ENCODE measurements around the gene MEIS2. TPM values are rescaled to one million over a fixed set of nuclear protein-coding genes. Genes with fewer than 3 reads are reported as not detected.

The MEIS2 gene
- total RNA-seq, 1 experiment from 2014 or later: 28.7 TPM

- H3K4me1 ChIP-seq: no peaks in the 10 kb centered on the region
- Mint-ChIP-seq H3K27me3 (ENCODE audit: insufficient read depth, unreplicated experiment) (no peaks in the 10 kb centered on the region), H3K9me3 (ENCODE audit: unreplicated experiment) (no peaks in the 10 kb centered on the region)
Observed at GRCh38 chr15:36996121-36996520, 104.2 kb downstream of the MEIS2 start.

GRCh38 chr15:36994790-36995189, 105.6 kb downstream of the MEIS2 start:
- H3K27me3 Mint-ChIP-seq (ENCODE audit: insufficient read depth, unreplicated experiment): no peaks in the 10 kb centered on the region
- intact Hi-C loops (cut with micrococcal nuclease; ENCODE audit: unreplicated experiment): no loop called here
- no peaks in the 10 kb centered on the region for H3K27me3 ChIP-seq (replicated peaks; ENCODE audit: control insufficient read depth, insufficient read depth, low read length)
- H3K9me3 ChIP-seq: no peaks in the 10 kb centered on the region
- no peaks in the 10 kb centered on the region for H3K4me1 Mint-ChIP-seq (ENCODE audit: low read depth, unreplicated experiment)
- no peaks in the 10 kb centered on the region for H3K4me1 ChIP-seq
- CTCF ChIA-PET: no interaction called here
- H3K36me3 ChIP-seq (ENCODE audit: control insufficient read depth, insufficient read depth, low read length): no peaks in the 10 kb centered on the region
- H3K36me3 Mint-ChIP-seq (ENCODE audit: insufficient read depth, unreplicated experiment): peaks cover 18% of the 10 kb centered on the region
- BruUV-seq (replicated peaks): no TSS peak
- H3K4me3 ChIP-seq (ENCODE audit: low read depth, low read length): no peak overlapping the region
- no peak overlapping the region for H3K27ac Mint-ChIP-seq (ENCODE audit: unreplicated experiment)
- DNase-seq: no peak
- H3K9me3 Mint-ChIP-seq (ENCODE audit: unreplicated experiment): no peaks in the 10 kb centered on the region
- POLR2A ChIA-PET: no interaction called here
- H3K4me3 Mint-ChIP-seq (ENCODE audit: unreplicated experiment): no peak overlapping the region
- no peak for TF ChIP-seq CTCF (IDR thresholded peaks at IDR 0.05; ENCODE audit: insufficient read depth in 1 of 2, low read depth in 1 of 2, low read length in 1 of 2, severe bottlenecking in 1 of 2, unreplicated experiment in 1 of 2)

More at GRCh38 chr15:36996121-36996520, 104.2 kb downstream of the MEIS2 start:
- CTCF ChIA-PET: no interaction called here
- no peaks in the 10 kb centered on the region for H3K4me1 Mint-ChIP-seq (ENCODE audit: low read depth, unreplicated experiment)
- no peak for TF ChIP-seq CTCF (IDR thresholded peaks at IDR 0.05; ENCODE audit: insufficient read depth in 1 of 2, low read depth in 1 of 2, low read length in 1 of 2, severe bottlenecking in 1 of 2, unreplicated experiment in 1 of 2)
- H3K27ac Mint-ChIP-seq (ENCODE audit: unreplicated experiment): no peak overlapping the region
- H3K4me3 Mint-ChIP-seq (ENCODE audit: unreplicated experiment): no peak overlapping the region
- H3K36me3 ChIP-seq (ENCODE audit: control insufficient read depth, insufficient read depth, low read length): no peaks in the 10 kb centered on the region
- intact Hi-C loops (cut with micrococcal nuclease; ENCODE audit: unreplicated experiment): no loop called here
- H3K27me3 ChIP-seq (replicated peaks; ENCODE audit: control insufficient read depth, insufficient read depth, low read length): no peaks in the 10 kb centered on the region
- peaks cover 18% of the 10 kb centered on the region for H3K36me3 Mint-ChIP-seq (ENCODE audit: insufficient read depth, unreplicated experiment)
- H3K4me3 ChIP-seq (ENCODE audit: low read depth, low read length): no peak overlapping the region
- DNase-seq: no peak
- H3K9me3 ChIP-seq: no peaks in the 10 kb centered on the region
- BruUV-seq (replicated peaks): no TSS peak
- POLR2A ChIA-PET: no interaction called here

GRCh38 chr15:36992454-36992853, 107.9 kb downstream of the MEIS2 start:
- H3K4me1 ChIP-seq: no peaks in the 10 kb centered on the region
- no peaks in the 10 kb centered on the region for H3K27me3 ChIP-seq (replicated peaks; ENCODE audit: control insufficient read depth, insufficient read depth, low read length)
- H3K9me3 Mint-ChIP-seq (ENCODE audit: unreplicated experiment): no peaks in the 10 kb centered on the region
- H3K27ac Mint-ChIP-seq (ENCODE audit: unreplicated experiment): no peak overlapping the region
- no peaks in the 10 kb centered on the region for H3K27me3 Mint-ChIP-seq (ENCODE audit: insufficient read depth, unreplicated experiment)
- CTCF ChIA-PET: no interaction called here
- H3K4me3 ChIP-seq (ENCODE audit: low read depth, low read length): no peak overlapping the region
- BruUV-seq (replicated peaks): no TSS peak
- DNase-seq: no peak
- intact Hi-C loops (cut with micrococcal nuclease; ENCODE audit: unreplicated experiment): no loop called here
- no peaks in the 10 kb centered on the region for H3K36me3 ChIP-seq (ENCODE audit: control insufficient read depth, insufficient read depth, low read length)
- H3K9me3 ChIP-seq: no peaks in the 10 kb centered on the region
- H3K36me3 Mint-ChIP-seq (ENCODE audit: insufficient read depth, unreplicated experiment): peaks cover 6% of the 10 kb centered on the region
- H3K4me3 Mint-ChIP-seq (ENCODE audit: unreplicated experiment): no peak overlapping the region
- no peaks in the 10 kb centered on the region for H3K4me1 Mint-ChIP-seq (ENCODE audit: low read depth, unreplicated experiment)
- POLR2A ChIA-PET: no interaction called here
- TF ChIP-seq CTCF (IDR thresholded peaks at IDR 0.05; ENCODE audit: insufficient read depth in 1 of 2, low read depth in 1 of 2, low read length in 1 of 2, severe bottlenecking in 1 of 2, unreplicated experiment in 1 of 2): no peak

Data from Caco-2 (cell line).